Transverse colon (tissue), 4 donors: Measurements from ENCODE around the gene ZNF823.

ENCODE experiments used
- EP300 ChIP-seq: sonication (generic); formaldehyde crosslinking; IDR thresholded peaks from one replicate; pipeline ENCODE4 v1.6.1; 2017; ENCODE audit warnings: antibody characterized with exemption, low read depth
- POLR2A ChIP-seq: fragments of 450-650 bp; IDR thresholded peaks from one replicate; pipeline ENCODE4 v1.6.1; 2016; ENCODE audit warnings: antibody characterized with exemption, mild to moderate bottlenecking, moderate library complexity
- POLR2AphosphoS5 ChIP-seq, 3 donors: sonication (generic); formaldehyde crosslinking; IDR thresholded peaks; one replicate each; pipeline ENCODE4 v1.6.1; 2016; ENCODE audit warnings: antibody characterized with exemption in 3 of 3
- TF ChIP-seq, protein P1 (sequence below), 5 experiments: fragments of 200-600 bp in 3 of 5; fragments of 450-650 bp in 2 of 5; sonication (generic) in 3 of 5; IDR thresholded peaks; 1 replicate in 2 of 5; 2 replicates in 3 of 5; pipeline ENCODE4 v1.5.1; 2016 to 2017; ENCODE audit warnings: antibody characterized with exemption in 5 of 5, inconsistent platforms in 3 of 5, mild to moderate bottlenecking in 2 of 5, moderate library complexity in 1 of 5

DNA sequence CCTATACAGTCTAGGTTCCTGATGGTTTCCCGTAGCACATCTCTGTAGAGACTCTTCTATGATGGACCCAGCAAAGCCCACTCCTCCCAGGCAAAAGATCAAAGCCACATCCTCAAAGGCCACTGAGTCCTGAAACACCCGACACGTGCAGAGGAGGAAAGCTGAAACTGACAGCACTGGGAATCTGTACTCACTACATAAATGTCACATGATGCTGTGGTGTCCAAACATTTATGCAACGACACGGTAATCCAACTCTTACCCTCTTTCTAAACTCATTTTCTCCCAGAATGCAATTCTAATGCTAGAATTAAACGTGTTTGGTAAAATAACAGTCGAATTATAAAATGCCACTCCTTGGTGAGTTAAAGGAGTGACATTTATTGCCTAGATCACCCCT is 21.1 kb upstream of the ZNF823 start:
- TF ChIP-seq, protein P1, sequence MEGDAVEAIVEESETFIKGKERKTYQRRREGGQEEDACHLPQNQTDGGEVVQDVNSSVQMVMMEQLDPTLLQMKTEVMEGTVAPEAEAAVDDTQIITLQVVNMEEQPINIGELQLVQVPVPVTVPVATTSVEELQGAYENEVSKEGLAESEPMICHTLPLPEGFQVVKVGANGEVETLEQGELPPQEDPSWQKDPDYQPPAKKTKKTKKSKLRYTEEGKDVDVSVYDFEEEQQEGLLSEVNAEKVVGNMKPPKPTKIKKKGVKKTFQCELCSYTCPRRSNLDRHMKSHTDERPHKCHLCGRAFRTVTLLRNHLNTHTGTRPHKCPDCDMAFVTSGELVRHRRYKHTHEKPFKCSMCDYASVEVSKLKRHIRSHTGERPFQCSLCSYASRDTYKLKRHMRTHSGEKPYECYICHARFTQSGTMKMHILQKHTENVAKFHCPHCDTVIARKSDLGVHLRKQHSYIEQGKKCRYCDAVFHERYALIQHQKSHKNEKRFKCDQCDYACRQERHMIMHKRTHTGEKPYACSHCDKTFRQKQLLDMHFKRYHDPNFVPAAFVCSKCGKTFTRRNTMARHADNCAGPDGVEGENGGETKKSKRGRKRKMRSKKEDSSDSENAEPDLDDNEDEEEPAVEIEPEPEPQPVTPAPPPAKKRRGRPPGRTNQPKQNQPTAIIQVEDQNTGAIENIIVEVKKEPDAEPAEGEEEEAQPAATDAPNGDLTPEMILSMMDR (IDR thresholded peaks at IDR 0.05) = no peak
- no peak for TF ChIP-seq POLR2AphosphoS5 (IDR thresholded peaks at IDR 0.05)
- no peak for TF ChIP-seq POLR2A
- no peak for TF ChIP-seq EP300
